Esophagus muscularis mucosa (tissue), 4 donors: ENCODE results near the gene BMPR1A. TPM values are rescaled to one million over a fixed set of nuclear protein-coding genes. Genes with fewer than 3 reads are reported as not detected.

Experiments
- DNase-seq: peaks from one replicate; pipeline ENCODE4 v3.0.0-alpha.2; 2017; ENCODE audit errors: extremely low spot score
- H3K27ac ChIP-seq, 4 donors: fragments of 200-600 bp; sonication (generic); replicated peaks in 1 of 4; 1 replicate in 3 of 4; 2 replicates in 1 of 4; pipeline ENCODE4 v1.5.1; 2016 to 2019; ENCODE audit warnings: mild to moderate bottlenecking in 1 of 4
- H3K27me3 ChIP-seq, 4 donors: fragments of 200-600 bp; sonication (generic); one replicate each; pipeline versions ENCODE4 v1.5.1 to v1.6.0; 2016 to 2019
- H3K36me3 ChIP-seq, 4 donors: fragments of 200-600 bp; sonication (generic); one replicate each; pipeline ENCODE4 v1.5.1; 2016 to 2019
- H3K4me1 ChIP-seq, 4 donors: fragments of 200-600 bp; sonication (generic); one replicate each; pipeline ENCODE4 v1.5.1; 2016 to 2019
- H3K4me3 ChIP-seq, 4 donors: fragments of 200-600 bp; sonication (generic); 1 replicate in 2 of 4; 2 replicates in 2 of 4; pipeline ENCODE4 v1.5.1; 2016 to 2019; ENCODE audit warnings: mild to moderate bottlenecking in 4 of 4, moderate library complexity in 1 of 4
- H3K9me3 ChIP-seq, 4 donors: fragments of 200-600 bp; sonication (generic); 1 replicate in 3 of 4; 2 replicates in 1 of 4; pipeline ENCODE4 v1.5.1; 2016 to 2019
- CTCF ChIP-seq, 3 experiments: fragments of 200-600 bp in 2 of 3; fragments of 450-650 bp in 1 of 3; sonication (generic) in 2 of 3; IDR thresholded peaks; one replicate each; pipeline ENCODE4 v1.5.1; 2017 to 2019; ENCODE audit warnings: antibody characterized with exemption in 3 of 3, mild to moderate bottlenecking in 2 of 3, moderate library complexity in 1 of 3
- EP300 ChIP-seq: sonication (generic); formaldehyde crosslinking; IDR thresholded peaks from one replicate; pipeline ENCODE4 v1.6.1; 2017; ENCODE audit warnings: antibody characterized with exemption
- POLR2A ChIP-seq: fragments of 450-650 bp; IDR thresholded peaks from one replicate; pipeline ENCODE4 v1.6.1; 2017; ENCODE audit warnings: antibody characterized with exemption, moderate library complexity, mild to moderate bottlenecking, low read depth
- POLR2AphosphoS5 ChIP-seq, 2 donors: sonication (generic); formaldehyde crosslinking; IDR thresholded peaks; one replicate each; pipeline ENCODE4 v1.6.1; 2017; ENCODE audit warnings: antibody characterized with exemption in 2 of 2
- WGBS: methylation state at CpG from one replicate; pipeline ENCODE4 v1.1.5; 2018; 5-methylcytosine and 5-hydroxymethylcytosine counted together
- intact Hi-C: fragments of 100-400 bp; cut with DNase I; formaldehyde crosslinking; loops from one replicate; pipeline ENCODE4 v1.15.1; 2023
- total RNA-seq, 4 donors: library from RNA; depleted of rRNA; stranded (reverse); fragments of >200 nt; gene quantifications; one replicate each; pipeline versions ENCODE4 v1.1.0 to v1.2.1, GENCODE V29; 2016

BMPR1A gene
- total RNA-seq, 4 donors from 2014 or later: 66.1 to 110 (median 90.5) TPM

GRCh38 chr10:86727470-86727869 is 28.9 kb upstream of the BMPR1A start:
- no peak for DNase-seq
- intact Hi-C loops: no loop called here
- H3K4me3 ChIP-seq: no peak overlapping the region
- peaks cover 0 to 58% (median 19%) of the 10 kb centered on the region in 4 donors for H3K36me3 ChIP-seq
- no peaks in the 10 kb centered on the region for H3K9me3 ChIP-seq
- H3K27ac ChIP-seq: peak overlapping the region; percentile 10 to 94 (median 90)
- no peak for TF ChIP-seq CTCF (IDR thresholded peaks at IDR 0.05)
- TF ChIP-seq POLR2A: no peak
- TF ChIP-seq POLR2AphosphoS5 (IDR thresholded peaks at IDR 0.05): no peak
- no peak for TF ChIP-seq EP300
- 66% methylated on average over 6 of the region's 6 CpGs for WGBS
- H3K27me3 ChIP-seq: no peaks in the 10 kb centered on the region
- peaks cover 16 to 45% (median 35%) of the 10 kb centered on the region in 4 donors for H3K4me1 ChIP-seq

- Histone ChIP-seq H3K4me3 (no peak overlapping the region), H3K9me3 (no peaks in the 10 kb centered on the region), H3K36me3 (peaks cover 0 to 52% (median 19%) of the 10 kb centered on the region in 4 donors), H3K27me3 (no peaks in the 10 kb centered on the region), H3K4me1 (peaks cover 21 to 51% (median 41%) of the 10 kb centered on the region in 4 donors), H3K27ac (peak overlapping the region; percentile 10 to 94 (median 90))
- WGBS: 96% methylated on average over 3 of the region's 3 CpGs
- intact Hi-C loops: no loop called here
- no peak for DNase-seq
- TF ChIP-seq CTCF (IDR thresholded peaks at IDR 0.05) (no peak), POLR2AphosphoS5 (IDR thresholded peaks at IDR 0.05) (no peak), POLR2A (no peak), EP300 (no peak)
Measured at GRCh38 chr10:86728056-86728455, 28.4 kb upstream of the BMPR1A start.

DNA sequence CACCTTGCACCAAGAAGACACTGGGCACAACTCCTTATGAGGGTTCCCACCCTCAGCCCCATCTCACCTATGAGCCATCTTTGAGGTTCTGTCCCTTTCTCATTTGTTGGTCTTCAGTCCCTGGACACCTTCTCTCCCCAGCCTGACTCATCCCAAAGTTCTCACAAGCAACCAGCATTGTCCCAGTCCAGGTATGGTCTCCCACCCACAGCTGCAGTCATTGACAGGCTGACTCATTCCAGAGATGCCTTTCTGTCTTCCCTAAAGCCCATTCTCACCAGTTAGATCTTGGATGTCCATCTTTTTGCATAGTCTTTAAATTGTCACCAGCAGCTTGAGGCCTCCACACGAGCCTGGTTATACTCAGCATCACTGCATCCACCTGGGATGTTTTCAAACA is 26.7 kb upstream of the BMPR1A start:
- peaks cover 33 to 65% (median 55%) of the 10 kb centered on the region in 4 donors for H3K4me1 ChIP-seq
- intact Hi-C loops: no loop called here
- WGBS: 92% methylated on average over 1 of the region's 1 CpG

DNA sequence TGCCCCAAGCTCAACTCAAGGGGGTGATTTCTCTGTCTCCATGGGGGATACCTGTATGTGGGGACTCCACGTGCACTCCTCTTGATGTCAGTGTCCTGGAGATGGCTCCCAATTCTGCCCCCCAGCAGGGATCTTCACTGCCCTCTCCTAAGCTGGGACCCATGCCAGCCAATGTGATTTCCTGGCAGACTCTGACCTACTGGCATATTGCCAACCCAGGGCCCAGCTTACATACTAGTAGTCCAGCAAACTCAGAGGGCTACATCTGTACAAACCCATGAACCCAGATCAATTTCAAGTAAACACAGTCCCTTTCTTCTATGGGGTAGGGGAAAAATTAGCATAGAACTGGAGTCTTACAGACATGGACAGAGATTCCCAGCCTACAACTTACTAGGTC is 26.2 kb upstream of the BMPR1A start:
- no peak for DNase-seq
- H3K36me3 ChIP-seq: peaks cover 0 to 45% (median 15%) of the 10 kb centered on the region in 4 donors
- no peaks in the 10 kb centered on the region for H3K9me3 ChIP-seq
- H3K27ac ChIP-seq: peak overlapping the region; percentile 88 to 94 (median 90)
- H3K4me1 ChIP-seq: peaks cover 34 to 70% (median 61%) of the 10 kb centered on the region in 4 donors
- intact Hi-C loops: no loop called here
- TF ChIP-seq POLR2AphosphoS5 (IDR thresholded peaks at IDR 0.05) (peak; percentile 8 to 31), POLR2A (no peak)
- WGBS: no CpG with 5 or more reads among the region's 1 CpG
- H3K27me3 ChIP-seq: no peaks in the 10 kb centered on the region
- no peak overlapping the region for H3K4me3 ChIP-seq

More for the DNA sequence above, 26.7 kb upstream of the BMPR1A start:
- TF ChIP-seq POLR2A (no peak), EP300 (no peak), CTCF (IDR thresholded peaks at IDR 0.05) (no peak), POLR2AphosphoS5 (IDR thresholded peaks at IDR 0.05) (no peak)
- Histone ChIP-seq H3K36me3 (peaks cover 0 to 50% (median 15%) of the 10 kb centered on the region in 4 donors), H3K9me3 (no peaks in the 10 kb centered on the region), H3K4me3 (no peak overlapping the region), H3K27me3 (no peaks in the 10 kb centered on the region), H3K27ac (peak overlapping the region; percentile 88 to 94 (median 90))
- DNase-seq: no peak

DNA sequence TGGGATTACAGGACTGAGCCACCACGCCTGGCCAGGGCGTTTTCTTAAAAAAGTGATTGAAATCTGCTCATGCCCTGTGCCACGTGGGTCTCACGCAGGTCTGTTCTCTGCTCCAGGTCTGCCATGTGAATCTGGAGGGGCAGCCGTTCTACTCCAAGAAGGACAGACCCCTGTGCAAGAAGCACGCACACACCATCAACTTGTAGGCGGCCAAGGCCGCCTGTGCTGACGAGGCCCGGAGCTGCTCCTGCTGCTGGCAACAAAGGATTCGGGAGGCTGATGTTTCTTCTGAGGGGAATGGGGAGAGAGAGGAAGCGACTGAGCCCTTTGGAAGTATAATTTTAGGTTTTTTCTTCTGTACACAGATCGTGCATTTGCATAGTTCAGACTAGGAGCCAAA is 23.6 kb upstream of the BMPR1A start:
- WGBS: 35% methylated on average over 13 of the region's 13 CpGs
- Histone ChIP-seq H3K27me3 (no peaks in the 10 kb centered on the region), H3K4me1 (peaks cover 34 to 87% (median 83%) of the 10 kb centered on the region in 4 donors), H3K36me3 (peaks cover 0 to 26% (median 4%) of the 10 kb centered on the region in 4 donors), H3K4me3 (peak overlapping the region in 3 of 4 donors; percentile 3 to 12 (median 10)), H3K27ac (peak overlapping the region; percentile 88 to 94 (median 90)), H3K9me3 (no peaks in the 10 kb centered on the region)
- intact Hi-C loops: no loop called here
- no peak for DNase-seq
- TF ChIP-seq EP300: no peak
- no peak for TF ChIP-seq POLR2AphosphoS5 (IDR thresholded peaks at IDR 0.05)
